GM18508 (cell line): ENCODE measurements around the gene PSIP1.
"Not testable (repeated sequence)": the region's sequence is repeated elsewhere in the genome, so short reads cannot be mapped to it uniquely, and the experiment has no call there.

Source experiments
- ATAC-seq: cut with Tn5 transposase; IDR thresholded peaks from one replicate; pipeline ENCODE4 v1.9.1; 2021; ENCODE audit warnings: moderate number of reproducible peaks; ENCODE audit not compliant: insufficient read depth, unreplicated experiment

The PSIP1 gene

GRCh38 chr9:15510789-15511575, at the start of gene PSIP1:
Gene PSIP1, minus strand, starts transcription at chr9:15510970. Its CDS starts 782 bp downstream, at chr9:15510188.
- peak; percentile 78 for ATAC-seq

- ATAC-seq = peak; percentile 2
Observed at GRCh38 chr9:15553528-15553898, 42.7 kb upstream of the PSIP1 start.

GRCh38 chr9:15552636-15553527, 42.1 kb upstream of the PSIP1 start, which contains the start of gene CCDC171:
Gene CCDC171, plus strand, starts transcription at chr9:15553043. Its CDS starts 11,046 bp downstream, at chr9:15564089.
- peak; percentile 57 for ATAC-seq

GRCh38 chr9:15549611-15550010, 38.8 kb upstream of the PSIP1 start:
- no peak for ATAC-seq

- no peak for ATAC-seq
Observed at GRCh38 chr9:15543047-15543813, 32.5 kb upstream of the PSIP1 start.

GRCh38 chr9:15542624-15543023, 31.9 kb upstream of the PSIP1 start:
- ATAC-seq = no peak

- ATAC-seq = no peak
Observed at GRCh38 chr9:15541872-15542271, 31.1 kb upstream of the PSIP1 start.

GRCh38 chr9:15531380-15531779, 20.6 kb upstream of the PSIP1 start:
- no peak for ATAC-seq

GRCh38 chr9:15529566-15530324, 19.0 kb upstream of the PSIP1 start:
- peak; percentile 87 for ATAC-seq

GRCh38 chr9:15527035-15527434, 16.3 kb upstream of the PSIP1 start:
- ATAC-seq = not testable (repeated sequence)

- no peak for ATAC-seq
Observed at GRCh38 chr9:15525958-15526357, 15.2 kb upstream of the PSIP1 start.

- no peak for ATAC-seq
Observed at GRCh38 chr9:15524845-15525455, 14.2 kb upstream of the PSIP1 start.

GRCh38 chr9:15522130-15522755, 11.5 kb upstream of the PSIP1 start:
- no peak for ATAC-seq

GRCh38 chr9:15521254-15521653, 10.5 kb upstream of the PSIP1 start:
- ATAC-seq = no peak

- no peak for ATAC-seq
Observed at GRCh38 chr9:15519831-15520230, 9.1 kb upstream of the PSIP1 start.

GRCh38 chr9:15513335-15513734, 2.6 kb upstream of the PSIP1 start:
- ATAC-seq = no peak

GRCh38 chr9:15512889-15513288, 2.1 kb upstream of the PSIP1 start:
- no peak for ATAC-seq

- no peak for ATAC-seq
Observed at GRCh38 chr9:15512204-15512603, 1.4 kb upstream of the PSIP1 start.
